Ammon's horn (tissue), 1 donor: Measurements from ENCODE around the gene NAV2.
"Not testable (repeated sequence)": the region's sequence is repeated elsewhere in the genome, so short reads cannot be mapped to it uniquely, and the experiment has no call there.

Experiments
- DNase-seq: peaks from one replicate; pipeline ENCODE4 v3.0.0-alpha.2; 2016; ENCODE audit warnings: low spot score

The NAV2 gene

DNA sequence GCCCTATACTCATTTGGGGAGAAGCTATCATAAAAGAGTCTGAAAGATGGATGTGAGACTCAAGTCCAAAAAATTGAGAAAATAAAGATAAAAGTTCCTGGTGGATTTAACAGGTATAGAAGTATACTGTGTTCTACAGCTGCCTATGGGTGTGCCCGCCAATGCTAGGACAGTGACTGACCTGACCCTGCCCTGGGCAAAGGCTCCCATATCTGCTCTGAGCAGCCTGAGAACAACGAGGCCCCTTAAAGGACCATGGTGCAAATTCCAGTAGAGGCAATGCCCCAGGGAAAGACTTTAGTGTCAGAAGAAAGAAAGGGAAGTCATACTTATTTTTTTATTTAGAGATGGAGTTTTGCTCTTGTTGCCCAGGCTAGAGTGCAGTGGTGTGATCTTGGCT is 181.8 kb downstream of the NAV2 start:
- DNase-seq: no peak

DNA sequence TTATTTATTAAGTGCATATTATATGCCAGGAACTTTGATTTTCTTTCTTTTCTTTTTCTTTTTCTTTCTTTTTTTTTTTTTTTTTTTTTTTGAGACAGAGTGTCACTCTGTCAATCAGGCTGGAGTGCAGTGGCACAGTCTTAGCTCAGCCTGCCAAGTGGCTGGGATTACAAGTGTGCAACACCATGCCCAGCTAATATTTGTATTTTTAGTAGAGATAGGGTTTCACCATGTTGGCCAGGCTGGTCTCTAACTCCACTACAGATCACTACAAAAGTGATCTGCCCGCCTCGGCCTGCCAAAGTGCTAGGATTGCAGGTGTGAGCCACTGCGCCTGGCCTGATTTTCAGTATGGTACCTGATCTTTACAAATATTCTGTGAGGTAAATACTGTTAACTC is 182.4 kb downstream of the NAV2 start:
- not testable (repeated sequence) for DNase-seq

GRCh38 chr11:19895776-19896175 is 183.1 kb downstream of the NAV2 start:
- no peak for DNase-seq

DNA sequence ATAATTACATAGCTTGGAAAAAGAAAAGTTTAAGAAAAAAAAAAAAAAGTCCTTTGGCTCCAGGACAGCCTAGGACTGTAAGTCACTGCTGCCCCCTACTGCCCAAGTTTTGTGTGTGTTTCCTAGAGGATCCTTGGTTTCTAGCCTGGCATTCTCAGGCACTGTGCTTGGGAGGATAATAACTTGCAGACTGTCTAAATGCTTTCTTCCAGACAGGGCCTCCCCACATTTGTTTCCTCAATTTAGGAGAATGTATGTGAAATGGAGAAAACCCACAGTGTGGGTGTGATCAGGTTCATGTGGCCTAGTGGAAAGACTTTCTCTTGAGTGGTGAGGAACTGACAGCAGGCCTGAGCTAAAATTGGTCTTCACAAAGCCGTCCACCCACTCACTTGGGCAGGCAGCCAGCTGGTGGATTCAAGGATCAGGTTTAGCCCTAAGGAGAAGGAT is 191.0 kb downstream of the NAV2 start:
- DNase-seq: peak; percentile 85

DNA sequence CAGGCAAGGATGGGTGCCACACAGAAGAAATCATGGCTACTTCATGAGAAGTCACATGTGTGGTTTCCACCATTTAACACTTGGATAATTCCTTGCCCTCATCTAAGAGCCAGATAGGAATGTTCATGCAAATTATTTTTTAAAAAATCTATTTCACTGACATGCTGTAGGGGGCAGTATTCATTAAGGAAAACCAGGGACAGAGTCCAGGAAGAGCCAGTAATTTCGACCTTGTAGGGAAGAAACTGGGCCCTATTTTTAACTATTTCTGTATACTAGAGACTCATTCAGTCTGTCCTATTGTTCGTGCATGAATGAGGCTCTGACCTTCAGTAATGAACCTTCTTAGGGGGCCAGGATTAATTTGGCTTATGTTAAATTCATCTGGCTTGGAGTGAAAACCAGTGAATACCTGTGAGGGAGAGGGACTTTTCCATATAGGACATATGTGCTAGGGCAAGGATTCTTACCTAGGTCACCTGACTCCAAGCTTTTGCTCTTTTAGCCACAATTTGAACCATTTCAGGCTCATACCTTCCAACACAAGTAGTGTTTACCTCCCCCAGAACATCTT is 192.7 kb downstream of the NAV2 start:
- DNase-seq: peak; percentile 54

DNA sequence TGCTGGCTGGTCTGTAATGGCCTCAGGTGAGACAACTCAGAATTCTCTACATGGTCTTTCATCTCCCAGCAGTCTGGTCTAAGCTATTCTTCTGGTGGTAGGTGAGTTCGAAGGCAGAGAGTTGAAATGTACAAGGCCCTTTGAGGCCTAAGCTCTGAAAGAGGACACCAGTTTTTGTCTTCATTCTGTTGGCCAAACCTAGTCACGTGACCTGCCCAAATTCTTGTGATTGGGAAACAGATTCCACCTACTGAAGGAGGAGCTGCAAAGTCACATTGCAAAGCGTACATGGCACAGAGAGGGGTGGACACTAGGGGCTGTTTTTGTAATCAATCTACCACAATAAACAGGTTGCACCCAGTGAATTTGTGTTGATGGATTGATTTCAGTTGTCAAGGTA is 193.5 kb downstream of the NAV2 start:
- DNase-seq: no peak

DNA sequence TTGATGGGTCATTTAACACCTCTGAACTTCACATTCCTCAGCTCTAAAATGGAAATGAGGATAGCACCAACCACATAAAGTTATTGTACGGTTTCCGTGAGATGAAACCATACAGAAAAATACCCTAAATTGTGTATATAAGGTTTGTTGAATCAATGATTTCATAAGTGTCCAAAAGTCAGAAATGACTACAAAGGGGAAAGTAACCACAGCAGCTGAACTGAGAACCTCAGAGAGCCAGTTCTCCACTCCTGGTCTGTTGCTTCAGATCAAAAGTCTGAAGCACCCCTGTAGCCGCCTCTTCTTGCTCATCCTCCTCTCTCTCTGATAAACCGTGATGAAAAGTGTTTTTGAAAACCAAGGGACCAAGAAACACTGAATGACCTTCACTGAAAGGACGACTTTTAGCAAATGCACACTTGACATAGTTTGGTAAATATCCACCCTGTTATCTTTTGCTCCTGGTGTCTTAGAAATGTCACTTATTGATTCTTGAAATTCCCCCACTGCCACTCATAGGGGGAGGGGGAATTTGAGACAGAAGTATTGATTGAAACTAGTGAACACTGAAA is 194.5 kb downstream of the NAV2 start:
- no peak for DNase-seq

DNA sequence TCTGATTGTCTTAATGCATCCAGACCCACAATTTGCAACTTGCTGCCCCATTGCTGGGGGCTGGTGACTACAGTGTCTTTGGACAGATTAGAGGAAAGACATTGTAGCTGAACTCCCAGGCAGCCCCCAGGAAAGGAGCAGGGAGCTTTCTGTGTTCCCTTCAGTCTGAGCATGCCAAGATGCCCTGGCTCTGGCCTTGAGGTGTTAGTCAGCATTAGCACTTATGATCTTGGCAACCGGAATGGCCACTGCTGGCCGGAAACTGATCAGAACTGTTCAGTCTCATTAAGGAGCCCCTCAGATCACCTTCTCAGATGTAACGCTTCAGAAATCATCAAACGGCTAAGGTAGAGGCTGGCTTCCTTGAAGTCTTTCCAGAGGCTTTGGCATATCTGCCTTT is 195.2 kb downstream of the NAV2 start:
- DNase-seq: no peak

GRCh38 chr11:19910931-19911330 is 198.3 kb downstream of the NAV2 start:
- no peak for DNase-seq

- no peak for DNase-seq
These were observed 199.7 kb downstream of the NAV2 start for GRCh38 chr11:19912115-19912957.

DNA sequence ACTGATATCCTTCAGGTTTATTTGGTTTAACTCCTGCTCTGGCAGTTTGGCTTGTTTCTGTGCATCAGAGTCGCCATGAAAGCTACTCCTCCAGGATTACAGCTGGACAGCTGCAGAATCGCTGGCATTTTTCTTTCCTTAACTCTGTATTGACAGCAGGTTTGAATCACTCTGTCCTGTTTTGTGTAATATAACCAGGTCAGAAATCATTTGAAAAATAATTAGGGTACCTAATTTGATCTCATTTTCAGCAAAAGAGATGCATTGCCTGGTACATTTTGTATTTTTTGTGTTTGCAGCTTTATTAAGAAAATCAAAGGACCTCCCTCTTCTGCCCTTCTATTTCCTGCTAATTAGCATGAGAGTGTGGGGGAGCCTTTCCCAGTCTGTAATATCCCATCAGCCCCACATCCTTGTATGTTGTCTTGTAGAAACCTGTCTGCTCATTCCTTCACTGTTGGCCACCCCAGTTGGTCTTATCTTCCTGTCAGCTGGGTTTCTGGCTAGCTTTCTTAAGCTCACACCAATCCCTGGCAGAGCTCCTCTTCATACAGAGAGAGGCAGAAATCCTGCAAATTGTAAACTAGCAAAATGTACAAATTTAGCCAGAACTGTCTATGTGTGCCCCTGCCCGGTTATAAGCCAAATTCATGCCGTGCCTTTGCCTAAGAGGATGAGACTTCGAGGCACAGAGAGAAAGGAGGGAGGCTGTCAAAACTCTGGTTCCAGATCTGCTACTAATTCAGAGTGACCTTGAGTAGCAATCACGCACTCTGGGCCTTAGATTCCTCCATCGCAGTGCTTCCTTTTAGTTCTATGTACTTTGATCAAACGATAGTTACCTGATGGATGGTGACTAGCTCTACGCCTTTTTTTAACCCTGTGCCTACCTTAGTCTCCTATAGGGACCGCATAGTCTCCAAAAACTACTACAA is 200.6 kb downstream of the NAV2 start:
- no peak for DNase-seq

DNA sequence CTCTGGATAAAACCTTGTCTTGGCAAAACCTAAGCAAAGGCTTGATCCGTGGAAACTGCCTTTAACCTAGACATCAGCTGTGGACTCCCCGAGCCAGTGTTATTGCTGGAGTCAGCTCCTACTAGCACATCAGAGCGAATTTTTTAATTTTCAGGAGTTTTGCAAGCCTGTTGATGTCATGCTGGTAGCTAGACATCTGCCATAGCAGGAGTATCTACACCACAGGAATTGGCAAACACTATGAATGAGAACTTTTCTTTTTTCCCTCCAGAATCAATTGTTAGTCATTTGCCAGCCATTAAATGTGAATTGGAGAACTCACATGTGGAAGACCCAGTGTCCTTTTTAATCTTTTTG is 201.2 kb downstream of the NAV2 start:
- no peak for DNase-seq

DNA sequence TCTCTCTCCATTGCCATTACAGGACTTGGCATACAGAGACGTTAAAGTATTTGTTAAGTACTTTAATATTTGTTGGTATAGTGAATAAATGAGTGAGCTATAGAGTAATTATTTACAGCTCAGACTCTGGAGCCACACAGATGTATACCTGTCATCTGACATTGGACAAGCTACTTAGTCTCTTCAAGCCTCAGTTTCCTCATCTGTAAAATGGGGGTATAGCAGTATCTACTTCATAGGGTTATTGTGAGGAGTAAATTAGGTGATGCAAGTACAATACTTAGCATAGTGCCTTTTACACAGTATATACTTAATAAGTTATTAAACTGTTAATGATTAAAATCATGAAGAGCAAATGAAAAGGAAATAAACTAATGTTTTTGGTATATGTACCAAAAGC is 203.2 kb downstream of the NAV2 start:
- no peak for DNase-seq

- no peak for DNase-seq
These were observed 204.4 kb downstream of the NAV2 start for GRCh38 chr11:19917069-19917468.

DNA sequence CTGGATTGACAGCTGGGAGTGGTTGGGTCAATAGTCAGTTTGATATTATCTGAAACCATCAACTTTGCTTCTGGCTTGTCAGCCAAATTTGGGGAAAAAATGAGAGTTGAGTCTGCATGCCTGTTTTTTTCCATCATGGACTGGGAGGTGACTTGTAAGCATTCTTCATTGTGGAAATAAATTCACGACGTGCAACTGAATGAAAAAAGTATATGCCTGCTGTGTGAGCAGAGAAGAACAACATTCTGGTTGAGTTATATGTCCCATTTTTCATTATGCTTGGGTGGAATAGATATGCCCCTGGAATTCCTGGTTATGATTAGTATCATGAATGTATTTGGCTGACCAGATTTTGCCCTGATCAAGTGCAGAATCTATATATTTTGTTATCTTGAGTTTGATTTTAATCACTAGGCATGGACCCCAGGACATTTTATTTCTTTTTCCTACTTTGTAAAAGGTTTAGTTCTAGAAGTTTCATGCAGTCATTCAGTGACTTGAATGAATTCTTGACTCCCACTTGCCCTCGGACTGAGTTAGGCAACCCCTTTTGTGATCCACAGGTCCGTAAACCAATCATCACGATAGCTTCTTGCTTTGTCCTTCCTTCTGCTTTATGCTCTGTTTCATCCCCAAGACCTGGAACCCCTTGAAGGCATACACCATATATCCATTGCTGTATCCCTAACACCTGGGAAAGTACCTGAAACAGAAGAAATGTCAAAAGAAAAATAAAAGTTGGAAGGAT is 205.8 kb downstream of the NAV2 start:
- no peak for DNase-seq

DNA sequence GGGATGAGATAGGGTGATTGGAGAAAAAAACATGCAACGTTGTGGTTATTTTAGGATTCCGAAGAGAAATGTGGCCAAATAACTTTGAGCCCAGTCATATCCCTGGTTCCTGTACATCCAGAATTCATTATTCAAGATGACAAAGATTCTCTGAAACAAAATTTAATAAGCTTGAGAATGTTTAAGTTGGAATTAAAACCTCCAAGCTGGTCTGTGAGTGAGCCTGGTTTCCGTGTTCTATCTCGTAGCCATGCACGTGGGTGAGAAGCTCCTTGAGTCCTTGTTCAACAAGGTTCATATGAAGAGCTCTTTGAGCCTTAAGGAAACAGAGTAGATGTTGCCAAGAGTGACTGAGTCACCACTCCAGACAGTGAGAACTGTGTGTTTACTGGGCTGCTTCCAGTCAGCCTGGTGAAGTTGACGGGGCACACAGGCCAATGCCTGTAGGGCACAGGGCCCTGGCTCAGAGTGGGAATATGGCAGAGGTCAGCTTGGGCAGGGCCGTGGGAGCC is 206.5 kb downstream of the NAV2 start:
- DNase-seq: no peak

GRCh38 chr11:19920982-19921381 is 208.3 kb downstream of the NAV2 start:
- DNase-seq: no peak

- DNase-seq: no peak
These were observed 209.5 kb downstream of the NAV2 start for GRCh38 chr11:19921976-19922688.

- no peak for DNase-seq
These were observed 210.0 kb downstream of the NAV2 start for GRCh38 chr11:19922689-19923035.

DNA sequence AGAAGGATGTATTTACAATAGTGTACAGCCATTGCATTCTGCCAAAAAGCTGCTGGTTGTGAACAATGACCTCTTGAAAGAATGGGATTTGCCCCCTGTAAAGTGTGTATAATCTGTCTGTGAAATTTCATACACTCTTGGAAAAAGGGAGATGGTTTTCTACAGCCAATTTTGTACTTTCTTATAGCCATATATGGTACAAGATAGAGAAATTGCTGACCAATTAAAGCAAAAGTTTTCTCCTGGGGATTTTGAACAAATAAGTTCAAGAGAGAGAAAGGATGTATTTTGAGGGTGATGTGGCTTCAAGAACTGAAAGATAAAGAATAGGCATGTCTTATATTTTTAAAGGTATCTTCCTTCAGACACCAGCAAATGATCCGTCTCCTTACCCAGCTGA is 211.0 kb downstream of the NAV2 start:
- no peak for DNase-seq

DNA sequence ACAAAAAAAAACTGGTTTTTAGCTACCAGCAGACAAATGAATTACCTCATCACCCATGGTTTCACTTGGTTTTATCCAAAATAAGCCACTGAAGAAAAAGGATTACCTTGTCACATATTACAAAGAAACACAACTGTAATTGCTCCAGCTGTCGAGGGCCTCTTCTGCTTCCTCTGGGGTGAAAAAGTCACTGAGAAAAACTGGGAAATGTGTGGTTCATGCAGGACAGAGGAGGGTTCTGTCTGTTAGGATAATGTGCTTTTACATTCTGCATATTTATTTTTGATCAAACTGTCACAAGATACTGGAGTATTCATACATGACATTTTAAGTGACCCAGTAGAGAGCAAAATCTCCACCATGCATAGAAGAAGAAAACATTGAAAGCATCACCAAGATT is 211.7 kb downstream of the NAV2 start:
- DNase-seq: no peak
